ENCODE measurements around the gene XPC.

XPC gene

GRCh38 chr3:14206548-14207177 is 28.3 kb upstream of the XPC start:
- no peak for DNase-seq

- no peak for DNase-seq
Measured at GRCh38 chr3:14204515-14205284, 26.3 kb upstream of the XPC start.

- no peak for DNase-seq
Measured at GRCh38 chr3:14203521-14204079, 25.2 kb upstream of the XPC start.

- DNase-seq = no peak
Measured at GRCh38 chr3:14202874-14203520, 24.6 kb upstream of the XPC start.

- DNase-seq = no peak
Measured at GRCh38 chr3:14201940-14202684, 23.7 kb upstream of the XPC start.

- no peak for DNase-seq
Measured at GRCh38 chr3:14200841-14201240, 22.4 kb upstream of the XPC start.

GRCh38 chr3:14200276-14200675 is 21.9 kb upstream of the XPC start:
- DNase-seq = no peak

GRCh38 chr3:14199641-14200040 is 21.2 kb upstream of the XPC start:
- no peak for DNase-seq

- no peak for DNase-seq
Measured at GRCh38 chr3:14194865-14195264, 16.5 kb upstream of the XPC start.

GRCh38 chr3:14188041-14188754 is 9.8 kb upstream of the XPC start:
- DNase-seq = no peak

GRCh38 chr3:14186854-14187458 is 8.6 kb upstream of the XPC start:
- DNase-seq = no peak

- DNase-seq = no peak
Measured at GRCh38 chr3:14183015-14183577, 4.7 kb upstream of the XPC start.

- DNase-seq = no peak
Measured at GRCh38 chr3:14181253-14181652, 2.9 kb upstream of the XPC start.

- DNase-seq = no peak
Measured at GRCh38 chr3:14179795-14180194, 1.4 kb upstream of the XPC start.

- no peak for DNase-seq
Measured at GRCh38 chr3:14179114-14179465, 689 bp upstream of the XPC start.

- DNase-seq = no peak
Measured at GRCh38 chr3:14177580-14178246, 688 bp downstream of the XPC start.

- no peak for DNase-seq
Measured at GRCh38 chr3:14175383-14176037, 2.9 kb downstream of the XPC start.

GRCh38 chr3:14174483-14174882 is 3.9 kb downstream of the XPC start:
- no peak for DNase-seq

GRCh38 chr3:14172496-14172895 is 5.9 kb downstream of the XPC start:
- no peak for DNase-seq

- no peak for DNase-seq
Measured at GRCh38 chr3:14170531-14171159, 7.8 kb downstream of the XPC start.

Data from activated CD8-positive, alpha-beta memory T cell treated with anti-CD3 and anti-CD28 coated beads for 24 hours (primary cell).